Activated CD8-positive, alpha-beta memory T cell treated with anti-CD3 and anti-CD28 coated beads for 48 hours (primary cell): Measurements from ENCODE around the gene FHIT.
"Not testable (repeated sequence)": the region's sequence is repeated elsewhere in the genome, so short reads cannot be mapped to it uniquely, and the experiment has no call there.

ENCODE experiments used
- DNase-seq, 3 experiments: peaks; one replicate each; pipeline ENCODE4 v3.0.0-alpha.2; 2020; ENCODE audit warnings: low read depth in 2 of 3, low spot score in 2 of 3

FHIT gene

GRCh38 chr3:59982510-59982909 lies 1268.7 kb downstream of the FHIT start:
- DNase-seq, result no peak

- DNase-seq, result no peak
Measured at GRCh38 chr3:59981377-59981776, 1269.9 kb downstream of the FHIT start.

- no peak for DNase-seq
Measured at GRCh38 chr3:59980576-59980975, 1270.7 kb downstream of the FHIT start.

- DNase-seq, result no peak
Measured at GRCh38 chr3:59979542-59979941, 1271.7 kb downstream of the FHIT start.

GRCh38 chr3:59978979-59979378 lies 1272.3 kb downstream of the FHIT start:
- no peak for DNase-seq

- no peak for DNase-seq
Measured at GRCh38 chr3:59970796-59971195, 1280.5 kb downstream of the FHIT start.

- DNase-seq, result no peak
Measured at GRCh38 chr3:59970376-59970775, 1280.9 kb downstream of the FHIT start.

- DNase-seq, result no peak
Measured at GRCh38 chr3:59968513-59969045, 1282.7 kb downstream of the FHIT start.

GRCh38 chr3:59963676-59964075 lies 1287.6 kb downstream of the FHIT start:
- DNase-seq, result no peak

- DNase-seq, result no peak
Measured at GRCh38 chr3:59957150-59957549, 1294.1 kb downstream of the FHIT start.

- no peak for DNase-seq
Measured at GRCh38 chr3:59953104-59953503, 1298.1 kb downstream of the FHIT start.

- no peak for DNase-seq
Measured at GRCh38 chr3:59949311-59949710, 1301.9 kb downstream of the FHIT start.

- DNase-seq, result no peak
Measured at GRCh38 chr3:59946401-59946800, 1304.9 kb downstream of the FHIT start.

GRCh38 chr3:59940718-59941117 lies 1310.5 kb downstream of the FHIT start:
- DNase-seq, result no peak

- DNase-seq, result no peak
Measured at GRCh38 chr3:59939826-59940426, 1311.3 kb downstream of the FHIT start.

- no peak for DNase-seq
Measured at GRCh38 chr3:59938828-59939227, 1312.4 kb downstream of the FHIT start.

GRCh38 chr3:59937201-59937600 lies 1314.1 kb downstream of the FHIT start:
- no peak for DNase-seq

- no peak for DNase-seq
Measured at GRCh38 chr3:59936472-59936871, 1314.8 kb downstream of the FHIT start.

GRCh38 chr3:59935025-59935424 lies 1316.2 kb downstream of the FHIT start:
- DNase-seq, result no peak

GRCh38 chr3:59934560-59934959 lies 1316.7 kb downstream of the FHIT start:
- DNase-seq, result not testable (repeated sequence)

- DNase-seq, result no peak
Measured at GRCh38 chr3:59930170-59930569, 1321.1 kb downstream of the FHIT start.

- DNase-seq, result no peak
Measured at GRCh38 chr3:59927056-59927455, 1324.2 kb downstream of the FHIT start.

GRCh38 chr3:59925946-59926345 lies 1325.3 kb downstream of the FHIT start:
- DNase-seq, result no peak
